IPS-20b (cell line): ENCODE measurements around the gene AKAP10.

ENCODE experiments used
- H3K27ac ChIP-seq: one replicate; pipeline ENCODE4 v1.5.1; 2013; ENCODE audit warnings: low read length
- H3K27me3 ChIP-seq: 2 replicates; pipeline ENCODE4 v1.6.1; 2013; ENCODE audit warnings: mild to moderate bottlenecking, low read length, inconsistent platforms; ENCODE audit not compliant: insufficient read depth
- H3K36me3 ChIP-seq: 2 replicates; pipeline ENCODE4 v1.6.1; 2013; ENCODE audit warnings: low read depth, mild to moderate bottlenecking, inconsistent platforms, low read length, moderate library complexity; ENCODE audit not compliant: insufficient read depth
- H3K4me1 ChIP-seq: 2 replicates; pipeline ENCODE4 v1.6.1; 2013; ENCODE audit warnings: mild to moderate bottlenecking, control low read depth, inconsistent platforms, low read length, moderate library complexity; ENCODE audit not compliant: insufficient read depth
- H3K4me3 ChIP-seq: 2 replicates; pipeline ENCODE4 v1.5.1; 2013; ENCODE audit warnings: mild to moderate bottlenecking, low read length, inconsistent platforms
- H3K9ac ChIP-seq: 2 replicates; pipeline ENCODE4 v1.6.1; 2013; ENCODE audit warnings: low read depth, mild to moderate bottlenecking, inconsistent platforms, low read length, moderate library complexity
- H3K9me3 ChIP-seq: 2 replicates; pipeline ENCODE4 v1.6.1; 2013; ENCODE audit warnings: mild to moderate bottlenecking, low read depth, low read length, inconsistent platforms; ENCODE audit not compliant: insufficient read depth

AKAP10 gene

GRCh38 chr17:19996502-19996901, 18.9 kb upstream of the AKAP10 start:
- H3K4me3 ChIP-seq: no peak overlapping the region
- H3K4me1 ChIP-seq: 0 out of 2 replicates have a peak, but pooled peaks cover under 1% of the 10 kb centered on the region
- H3K9ac ChIP-seq: no peak overlapping the region
- no peak overlapping the region for H3K27ac ChIP-seq
- H3K27me3 ChIP-seq: no peaks in the 10 kb centered on the region
- no peaks in the 10 kb centered on the region for H3K36me3 ChIP-seq
- no peaks in the 10 kb centered on the region for H3K9me3 ChIP-seq

GRCh38 chr17:19996086-19996485, 18.5 kb upstream of the AKAP10 start:
- H3K27ac ChIP-seq: no peak overlapping the region
- no peak overlapping the region for H3K9ac ChIP-seq
- H3K4me3 ChIP-seq: no peak overlapping the region
- peaks cover 4% of the 10 kb centered on the region; the same call in 1 of the 2 replicates for H3K4me1 ChIP-seq
- no peaks in the 10 kb centered on the region for H3K9me3 ChIP-seq
- no peaks in the 10 kb centered on the region for H3K27me3 ChIP-seq
- H3K36me3 ChIP-seq: no peaks in the 10 kb centered on the region

GRCh38 chr17:19992803-19993713, 15.4 kb upstream of the AKAP10 start:
- no peaks in the 10 kb centered on the region for H3K9me3 ChIP-seq
- no peaks in the 10 kb centered on the region for H3K27me3 ChIP-seq
- H3K27ac ChIP-seq: no peak overlapping the region
- peaks cover 7% of the 10 kb centered on the region; the same call in 1 of the 2 replicates for H3K4me1 ChIP-seq
- no peaks in the 10 kb centered on the region for H3K36me3 ChIP-seq
- peak overlapping the region; percentile 41; the same call in 1 of the 2 replicates for H3K4me3 ChIP-seq
- no peak overlapping the region for H3K9ac ChIP-seq

- no peak overlapping the region for H3K4me3 ChIP-seq
- H3K4me1 ChIP-seq: peaks cover 18% of the 10 kb centered on the region; the same call in 1 of the 2 replicates
- no peak overlapping the region for H3K27ac ChIP-seq
- no peaks in the 10 kb centered on the region for H3K27me3 ChIP-seq
- H3K9ac ChIP-seq: no peak overlapping the region
- no peaks in the 10 kb centered on the region for H3K36me3 ChIP-seq
- no peaks in the 10 kb centered on the region for H3K9me3 ChIP-seq
Observed at GRCh38 chr17:19991252-19991885, 13.7 kb upstream of the AKAP10 start.

- Histone ChIP-seq H3K36me3 (no peaks in the 10 kb centered on the region), H3K4me3 (no peak overlapping the region), H3K9me3 (no peaks in the 10 kb centered on the region), H3K27me3 (no peaks in the 10 kb centered on the region), H3K9ac (no peak overlapping the region), H3K4me1 (peaks cover 18% of the 10 kb centered on the region; the same call in 1 of the 2 replicates), H3K27ac (no peak overlapping the region)
Observed at GRCh38 chr17:19987897-19988296, 10.3 kb upstream of the AKAP10 start.

- Histone ChIP-seq H3K27me3 (no peaks in the 10 kb centered on the region), H3K9ac (peak overlapping the region; percentile 68; the same call in 1 of the 2 replicates), H3K4me1 (peaks cover 18% of the 10 kb centered on the region; the same call in 1 of the 2 replicates), H3K9me3 (no peaks in the 10 kb centered on the region), H3K36me3 (no peaks in the 10 kb centered on the region), H3K4me3 (no peak overlapping the region), H3K27ac (no peak overlapping the region)
Observed at GRCh38 chr17:19986941-19987861, 9.6 kb upstream of the AKAP10 start.

- H3K27ac ChIP-seq: no peak overlapping the region
- H3K4me1 ChIP-seq: peaks cover 4% of the 10 kb centered on the region; the same call in 1 of the 2 replicates
- H3K9ac ChIP-seq: no peak overlapping the region
- H3K27me3 ChIP-seq: no peaks in the 10 kb centered on the region
- H3K9me3 ChIP-seq: peaks cover 12% of the 10 kb centered on the region; the same call in 1 of the 2 replicates
- no peak overlapping the region for H3K4me3 ChIP-seq
- peaks cover 4% of the 10 kb centered on the region; the same call in 1 of the 2 replicates for H3K36me3 ChIP-seq
Observed at GRCh38 chr17:19979917-19980770, 2.5 kb upstream of the AKAP10 start.

- Histone ChIP-seq H3K36me3 (peaks cover 11% of the 10 kb centered on the region; the same call in 1 of the 2 replicates), H3K4me3 (peak overlapping the region; percentile 98; the same call in 1 of the 2 replicates), H3K27ac (peak overlapping the region; percentile 93)
Observed at GRCh38 chr17:19978805-19979211, 1.2 kb upstream of the AKAP10 start.

GRCh38 chr17:19978209-19978802, 678 bp upstream of the AKAP10 start:
- peaks cover 12% of the 10 kb centered on the region; the same call in 1 of the 2 replicates for H3K9me3 ChIP-seq
- H3K36me3 ChIP-seq: peaks cover 11% of the 10 kb centered on the region; the same call in 1 of the 2 replicates
- H3K27ac ChIP-seq: peak overlapping the region; percentile 93
- H3K4me3 ChIP-seq: peak overlapping the region; percentile 98
- no peaks in the 10 kb centered on the region for H3K27me3 ChIP-seq
- H3K9ac ChIP-seq: peak overlapping the region; percentile 98
- H3K4me1 ChIP-seq: peaks cover 4% of the 10 kb centered on the region; the same call in 1 of the 2 replicates

More at GRCh38 chr17:19978805-19979211, 1.2 kb upstream of the AKAP10 start:
- H3K4me1 ChIP-seq: peaks cover 4% of the 10 kb centered on the region; the same call in 1 of the 2 replicates
- no peaks in the 10 kb centered on the region for H3K27me3 ChIP-seq
- peak overlapping the region; percentile 98; the same call in 1 of the 2 replicates for H3K9ac ChIP-seq
- H3K9me3 ChIP-seq: peaks cover 12% of the 10 kb centered on the region; the same call in 1 of the 2 replicates

- Histone ChIP-seq H3K4me1 (peaks cover 4% of the 10 kb centered on the region; the same call in 1 of the 2 replicates), H3K9me3 (peaks cover 12% of the 10 kb centered on the region; the same call in 1 of the 2 replicates), H3K4me3 (0 out of 2 replicates have a peak overlapping the region, but pooled peaks have one; percentile 6), H3K36me3 (peaks cover 20% of the 10 kb centered on the region), H3K27ac (no peak overlapping the region), H3K9ac (no peak overlapping the region), H3K27me3 (no peaks in the 10 kb centered on the region)
Observed at GRCh38 chr17:19975601-19976000, 2.0 kb downstream of the AKAP10 start.
